B cell (primary cell): ENCODE results near the gene ACTN2.

ENCODE experiments used
- CTCF ChIP-seq: fragments of 200-600 bp; IDR thresholded peaks from one replicate; pipeline ENCODE4 v1.8.0; 2022; ENCODE audit warnings: antibody characterized with exemption, mild to moderate bottlenecking
- EZH2 ChIP-seq: IDR thresholded peaks from 2 replicates; pipeline ENCODE4 v1.6.1; 2012; ENCODE audit warnings: borderline replicate concordance, low read depth, mild to moderate bottlenecking, moderate library complexity, low read length; ENCODE audit not compliant: insufficient read depth, poor library complexity, severe bottlenecking

- no peak for TF ChIP-seq CTCF
- no peak for TF ChIP-seq EZH2
Measured at GRCh38 chr1:236724506-236724905, 38.2 kb downstream of the ACTN2 start.
